ENCODE results near the gene ASIC4. TPM values are rescaled to one million over a fixed set of nuclear protein-coding genes. Genes with fewer than 3 reads are reported as not detected.

Gene ASIC4
- total and polyA plus RNA-seq, 2 of the 13 experiments (the other 11 are each of a cell fraction or from before 2014, with no cell fraction given), result 0.03 TPM; not detected in 1

DNA sequence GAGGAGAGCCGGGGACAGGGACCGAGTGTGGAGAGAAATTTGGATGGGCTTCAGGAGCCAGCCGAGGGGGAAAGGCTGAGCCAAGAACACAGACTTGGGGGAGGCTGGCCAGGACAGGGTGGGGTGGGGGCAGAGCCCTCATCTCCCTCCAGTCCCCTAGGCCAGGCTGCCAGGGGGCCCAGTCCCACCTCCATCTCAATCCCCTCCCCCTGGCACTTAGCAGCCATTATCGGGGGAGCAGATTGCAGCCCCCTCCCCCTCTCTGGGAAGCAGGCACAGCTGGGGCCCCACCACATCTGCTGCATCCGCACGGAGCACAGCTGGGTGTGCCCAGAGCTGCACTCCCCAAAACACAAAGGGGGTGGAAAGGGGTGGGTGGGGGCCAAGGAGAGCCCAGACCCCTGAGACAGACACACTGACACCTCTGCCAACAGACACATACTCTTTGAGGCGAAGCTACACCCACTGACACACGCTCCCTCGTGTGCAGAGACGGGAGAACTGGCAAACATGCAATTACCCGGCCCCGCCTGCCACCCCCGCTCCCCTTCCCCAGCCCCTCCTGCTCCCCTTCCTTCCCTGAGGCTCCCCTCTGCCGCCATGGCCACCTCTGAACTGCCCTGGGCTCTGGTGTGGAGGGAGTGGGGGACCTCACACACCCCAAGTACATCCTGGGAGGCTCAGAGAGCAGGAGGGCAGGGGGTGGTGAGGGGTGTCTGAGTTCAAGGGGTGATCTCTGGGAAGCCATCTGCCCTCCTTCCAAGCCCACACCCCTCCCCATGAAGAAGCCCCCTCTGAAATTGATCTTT lies 5.1 kb upstream of the ASIC4 start:
- peak overlapping the region; percentile 96 for H3K4me2 ChIP-seq (ENCODE audit: low read depth, low read length)
- no peak for TF ChIP-seq SOX6 (IDR thresholded peaks at IDR 0.05)
- 0 out of 2 replicates have a peak, but pooled peaks have one; percentile 2 for TF ChIP-seq SOX6 (CRISPR knock-in tag; IDR thresholded peaks at IDR 0.05)
- TF ChIP-seq TBX2 (CRISPR knock-in tag; IDR thresholded peaks at IDR 0.05; ENCODE audit: borderline replicate concordance), result peak; percentile 35; the same call in 1 of the 2 replicates
- TF ChIP-seq RXRA (CRISPR knock-in tag; IDR thresholded peaks at IDR 0.05), result 0 out of 2 replicates have a peak, but pooled peaks have one; percentile 34
- TF ChIP-seq PAX8 (CRISPR knock-in tag; IDR thresholded peaks at IDR 0.05; ENCODE audit: borderline replicate concordance), result 0 out of 2 replicates have a peak, but pooled peaks have one; percentile 9
- TF ChIP-seq HMGA1 (CRISPR knock-in tag; conservative IDR thresholded peaks at IDR 0.05), result no peak
- ATAC-seq, result peak; percentile 31
- H3K9ac ChIP-seq (ENCODE audit: insufficient read depth, low read depth, low read length), result no peak overlapping the region
- H3K4me3 ChIP-seq (replicated peaks in 1 of 3; ENCODE audit: insufficient read depth in 1 of 3, low read depth in 2 of 3, low read length in 3 of 3), result peak overlapping the region in 1 of 3 experiments; percentile 70; a peak in 1 of 6 replicates
- 53% methylated on average over 13 of the region's 14 CpGs for WGBS (ENCODE audit: low lambda C conversion rate)
- no peak overlapping the region for H3K27ac ChIP-seq (ENCODE audit: extremely low read length, insufficient read depth, low read length)
- H3K4me1 ChIP-seq (ENCODE audit: insufficient read depth, low read length), result peaks cover 32% of the 10 kb centered on the region
- no peaks in the 10 kb centered on the region for H3K79me2 ChIP-seq (ENCODE audit: insufficient read depth, low read length)
- no peak for DNase-seq (ENCODE audit: low spot score)
- ChIA-PET POLR2A (interaction anchor here (0.7 to 7.7 kb wide), 4 partner anchors 10 to 121 kb away, joined by 3 to 94 read pairs (median 8); partner anchors contain the start of genes DNPEP, GMPPA and OBSL1), CTCF (ENCODE audit: low intra/inter-chr PET ratio, low total read pairs) (interaction anchor here (1.0 to 1.9 kb wide), 6 partner anchors 15 to 133 kb away, joined by 3 to 26 read pairs (median 8); a partner anchor contains a TSS)
- no TSS peak for BruUV-seq (replicated peaks)
- H2AFZ ChIP-seq (ENCODE audit: low read length), result no peak overlapping the region
- FAIRE-seq, result no peak
- H3K9me3 ChIP-seq (ENCODE audit: low read length), result no peaks in the 10 kb centered on the region
- intact Hi-C loops (cut with micrococcal nuclease; ENCODE audit: unreplicated experiment), result no loop called here
- peaks cover 10 to 18% of the 10 kb centered on the region in 2 experiments; a peak in 4 of 5 replicates for H3K36me3 ChIP-seq (replicated peaks in 1 of 2; ENCODE audit: control insufficient read depth in 1 of 2, insufficient read depth in 2 of 2, low read length in 2 of 2)
- H3K27me3 ChIP-seq (ENCODE audit: control insufficient read depth in 1 of 2, insufficient read depth in 2 of 2, low read length in 2 of 2), result peaks cover 8 to 33% of the 10 kb centered on the region in 2 experiments
- in situ Hi-C loops (cut with HindIII; ENCODE audit: extremely low pct_ligation_motif_present, low pct_unique_long_range_greater_than_20kb), result no loop called here
- peaks cover 11% of the 10 kb centered on the region; the same call in 1 of the 2 replicates for H4K20me1 ChIP-seq (ENCODE audit: insufficient read depth, low read length)

All from HepG2 (cell line).